Mucosa of rectum (tissue), 2 donors: ENCODE results near the gene MYF5.

ENCODE experiments used
- H3K27ac ChIP-seq, 2 donors: one replicate each; pipeline ENCODE4 v1.7.0; 2013; ENCODE audit warnings: inconsistent platforms in 2 of 2, low read depth in 2 of 2, low read length in 2 of 2
- H3K27me3 ChIP-seq, 2 donors: one replicate each; pipeline ENCODE4 v1.7.0; 2013; ENCODE audit warnings: low read length in 2 of 2; ENCODE audit not compliant: control insufficient read depth in 2 of 2, insufficient read depth in 2 of 2
- H3K36me3 ChIP-seq, 2 donors: one replicate each; pipeline ENCODE4 v1.7.0; 2013; ENCODE audit warnings: low read length in 2 of 2; ENCODE audit not compliant: control insufficient read depth in 2 of 2, insufficient read depth in 2 of 2
- H3K4me1 ChIP-seq, 2 donors: one replicate each; pipeline ENCODE4 v1.7.0; 2013; ENCODE audit warnings: low read length in 2 of 2, mild to moderate bottlenecking in 1 of 2; ENCODE audit not compliant: control insufficient read depth in 2 of 2, insufficient read depth in 2 of 2
- H3K4me3 ChIP-seq, 2 donors: one replicate each; pipeline ENCODE4 v1.7.0; 2013; ENCODE audit warnings: low read length in 2 of 2
- H3K9ac ChIP-seq, 2 donors: one replicate each; pipeline ENCODE4 v1.7.0; 2013; ENCODE audit warnings: low read length in 2 of 2, low read depth in 1 of 2, mild to moderate bottlenecking in 1 of 2
- H3K9me3 ChIP-seq, 2 donors: one replicate each; pipeline ENCODE4 v1.7.0; 2013; ENCODE audit warnings: low read length in 2 of 2; ENCODE audit not compliant: control insufficient read depth in 2 of 2
- donor health status: healthy.
- donor health status: Normal muscosa, but diverticular disease.

MYF5 gene

DNA sequence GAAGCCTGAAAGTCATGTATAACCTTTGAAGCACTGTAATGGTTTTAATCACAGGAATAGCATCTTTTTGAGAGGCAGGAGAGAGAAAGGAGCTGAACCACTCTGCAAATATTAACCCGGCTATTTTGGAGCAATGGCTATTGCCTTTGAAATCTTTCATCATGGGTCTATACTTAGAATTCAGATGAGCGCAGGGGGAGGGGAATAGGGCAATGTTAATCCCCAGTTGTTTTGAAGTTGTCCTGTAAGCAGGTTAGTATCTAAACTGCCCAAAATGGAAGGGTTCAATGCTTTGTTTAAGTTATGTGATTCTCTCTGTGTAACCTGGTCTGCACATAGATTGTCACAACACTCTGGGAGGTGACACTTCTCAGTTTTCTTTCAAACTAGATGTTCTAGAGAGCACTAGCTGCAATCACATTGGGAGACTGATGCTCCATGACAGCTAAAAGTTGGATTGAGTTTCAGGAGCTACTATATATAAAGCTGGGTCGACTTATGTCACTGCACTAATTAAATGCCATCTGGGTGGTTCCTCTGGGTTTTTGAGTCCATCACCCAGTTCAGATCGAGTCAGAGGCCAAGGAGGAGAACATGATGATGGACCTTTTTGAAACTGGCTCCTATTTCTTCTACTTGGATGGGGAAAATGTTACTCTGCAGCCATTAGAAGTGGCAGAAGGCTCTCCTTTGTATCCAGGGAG, 9.4 kb upstream of the MYF5 start, which contains the start of gene MYF6:
Gene MYF6, plus strand, starts transcription at position 509 of the 704 bp plus-strand sequence. Its CDS starts 86 bp downstream, at position 595.
- no peak within 1 kb of the TSS for H3K4me3 ChIP-seq

DNA sequence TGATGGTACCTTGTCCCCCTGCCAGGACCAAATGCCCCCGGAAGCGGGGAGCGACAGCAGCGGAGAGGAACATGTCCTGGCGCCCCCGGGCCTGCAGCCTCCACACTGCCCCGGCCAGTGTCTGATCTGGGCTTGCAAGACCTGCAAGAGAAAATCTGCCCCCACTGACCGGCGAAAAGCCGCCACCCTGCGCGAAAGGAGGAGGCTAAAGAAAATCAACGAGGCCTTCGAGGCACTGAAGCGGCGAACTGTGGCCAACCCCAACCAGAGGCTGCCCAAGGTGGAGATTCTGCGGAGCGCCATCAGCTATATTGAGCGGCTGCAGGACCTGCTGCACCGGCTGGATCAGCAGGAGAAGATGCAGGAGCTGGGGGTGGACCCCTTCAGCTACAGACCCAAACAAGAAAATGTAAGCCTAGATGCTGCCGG, 8.9 kb upstream of the MYF5 start:
- H3K4me1 ChIP-seq, result no peaks in the 10 kb centered on the region
- H3K27me3 ChIP-seq, result peaks cover 0 to 5% of the 10 kb centered on the region in 2 donors
- no peaks in the 10 kb centered on the region for H3K36me3 ChIP-seq
- H3K9ac ChIP-seq, result no peak overlapping the region
- H3K9me3 ChIP-seq, result no peaks in the 10 kb centered on the region
- H3K4me3 ChIP-seq, result no peak overlapping the region
- H3K27ac ChIP-seq, result no peak overlapping the region

More for the DNA sequence above, 9.4 kb upstream of the MYF5 start, which contains the start of gene MYF6:
- Histone ChIP-seq H3K27me3 (peaks cover 0 to 5% of the 10 kb centered on the region in 2 donors), H3K9me3 (no peaks in the 10 kb centered on the region), H3K27ac (no peak within 1 kb of the TSS), H3K4me1 (no peaks in the 10 kb centered on the region), H3K9ac (no peak within 1 kb of the TSS), H3K36me3 (no peaks in the 10 kb centered on the region)

DNA sequence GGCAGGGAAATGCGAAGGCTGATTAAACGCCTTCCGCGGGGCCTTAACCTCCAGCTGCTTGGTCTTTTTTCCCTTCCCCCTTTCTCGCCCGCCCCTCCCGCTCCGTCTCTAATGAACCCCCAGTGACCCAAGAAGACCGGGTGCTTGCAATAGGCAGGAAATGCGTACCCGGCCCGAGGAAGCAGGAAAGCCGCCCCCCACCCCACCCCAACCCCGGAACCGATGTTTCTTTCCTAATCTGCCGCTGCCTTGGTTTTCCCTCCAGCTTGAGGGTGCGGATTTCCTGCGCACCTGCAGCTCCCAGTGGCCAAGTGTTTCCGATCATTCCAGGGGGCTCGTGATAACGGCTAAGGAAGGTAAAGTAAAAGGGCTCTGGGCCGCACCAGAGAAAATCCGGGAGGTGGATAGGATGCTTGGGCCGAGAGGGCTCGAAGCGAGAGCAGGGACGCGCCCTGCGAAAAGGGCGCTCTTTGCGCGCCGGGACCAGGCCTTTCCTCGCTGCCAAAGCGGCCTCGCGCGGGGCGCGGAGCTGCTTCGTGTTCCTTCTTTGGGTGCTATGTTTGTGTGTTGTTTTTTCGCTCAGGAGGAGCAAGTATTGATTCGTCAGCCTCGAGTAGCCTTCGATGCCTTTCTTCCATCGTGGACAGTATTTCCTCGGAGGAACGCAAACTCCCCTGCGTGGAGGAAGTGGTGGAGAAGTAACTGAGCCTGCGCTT, 8.3 kb upstream of the MYF5 start:
- Histone ChIP-seq H3K4me1 (no peaks in the 10 kb centered on the region), H3K27ac (no peak overlapping the region), H3K9ac (no peak overlapping the region), H3K4me3 (no peak overlapping the region), H3K9me3 (no peaks in the 10 kb centered on the region), H3K27me3 (peaks cover 0 to 5% of the 10 kb centered on the region in 2 donors), H3K36me3 (no peaks in the 10 kb centered on the region)

DNA sequence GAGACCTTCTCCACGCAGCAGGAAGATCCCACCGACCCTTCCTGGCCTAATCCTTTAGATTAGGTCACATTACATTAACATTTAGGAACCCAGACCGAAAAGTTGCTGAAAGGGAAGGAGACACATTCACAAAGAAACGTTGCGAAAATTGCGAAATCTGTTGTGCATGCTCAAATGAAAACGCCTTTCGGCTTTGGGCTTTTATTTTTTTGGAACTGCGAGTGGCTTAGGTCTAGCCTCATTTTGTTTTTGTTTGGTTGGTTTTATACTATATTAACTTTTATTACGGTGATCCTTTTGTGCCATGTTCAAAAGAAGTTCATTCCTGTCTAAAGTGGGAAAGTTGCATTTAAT, 7.8 kb upstream of the MYF5 start:
- Histone ChIP-seq H3K27me3 (peaks cover 0 to 5% of the 10 kb centered on the region in 2 donors), H3K4me1 (no peaks in the 10 kb centered on the region), H3K36me3 (no peaks in the 10 kb centered on the region), H3K9me3 (no peaks in the 10 kb centered on the region), H3K4me3 (no peak overlapping the region), H3K9ac (no peak overlapping the region), H3K27ac (no peak overlapping the region)

DNA sequence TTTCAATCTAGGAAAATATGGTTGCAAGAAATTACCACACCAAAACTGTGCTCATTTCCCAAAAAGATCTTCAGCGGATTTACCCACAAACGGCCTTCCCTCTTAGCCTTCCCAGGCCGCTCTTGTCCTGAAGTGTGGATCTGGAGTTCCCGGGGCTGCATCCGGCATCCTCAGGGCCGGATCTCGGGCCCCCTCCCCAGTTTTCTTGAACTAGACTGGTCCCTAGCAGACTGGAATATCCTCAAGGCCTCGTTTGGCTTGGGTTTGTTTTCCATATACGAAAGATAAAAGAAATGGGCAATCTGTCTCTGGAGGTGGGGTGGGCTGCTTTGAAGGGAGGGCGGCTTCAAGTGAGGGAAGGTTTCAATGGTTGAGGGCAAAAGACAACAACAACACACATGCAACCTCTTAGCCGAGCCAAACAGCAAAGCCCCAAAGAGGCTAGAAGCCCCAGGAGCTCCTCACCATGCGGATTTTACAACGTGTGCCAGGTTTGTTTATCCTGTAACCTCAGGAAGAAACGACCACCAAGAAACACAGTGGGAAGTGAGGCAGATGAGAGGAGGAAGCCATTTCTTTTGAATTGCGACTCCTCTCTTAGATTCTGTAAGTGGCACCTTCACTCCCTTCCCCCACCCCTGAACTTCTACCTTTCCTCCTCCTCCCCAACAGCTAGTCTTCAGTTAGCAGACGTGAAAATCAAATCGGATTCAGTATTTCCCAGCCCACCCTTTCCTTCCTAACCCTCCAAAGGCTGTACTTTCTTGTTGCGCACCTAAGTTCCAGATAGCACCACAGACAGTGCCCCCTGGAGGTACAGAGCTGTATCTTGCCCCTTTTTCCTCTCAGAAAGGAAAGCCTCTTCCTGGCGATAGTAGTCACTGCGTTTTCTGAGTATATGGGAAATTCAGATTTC, 6.6 kb upstream of the MYF5 start:
- Histone ChIP-seq H3K27me3 (peaks cover 0 to 8% of the 10 kb centered on the region in 2 donors), H3K9ac (no peak overlapping the region), H3K27ac (no peak overlapping the region), H3K9me3 (no peaks in the 10 kb centered on the region), H3K4me3 (no peak overlapping the region), H3K36me3 (no peaks in the 10 kb centered on the region), H3K4me1 (no peaks in the 10 kb centered on the region)

DNA sequence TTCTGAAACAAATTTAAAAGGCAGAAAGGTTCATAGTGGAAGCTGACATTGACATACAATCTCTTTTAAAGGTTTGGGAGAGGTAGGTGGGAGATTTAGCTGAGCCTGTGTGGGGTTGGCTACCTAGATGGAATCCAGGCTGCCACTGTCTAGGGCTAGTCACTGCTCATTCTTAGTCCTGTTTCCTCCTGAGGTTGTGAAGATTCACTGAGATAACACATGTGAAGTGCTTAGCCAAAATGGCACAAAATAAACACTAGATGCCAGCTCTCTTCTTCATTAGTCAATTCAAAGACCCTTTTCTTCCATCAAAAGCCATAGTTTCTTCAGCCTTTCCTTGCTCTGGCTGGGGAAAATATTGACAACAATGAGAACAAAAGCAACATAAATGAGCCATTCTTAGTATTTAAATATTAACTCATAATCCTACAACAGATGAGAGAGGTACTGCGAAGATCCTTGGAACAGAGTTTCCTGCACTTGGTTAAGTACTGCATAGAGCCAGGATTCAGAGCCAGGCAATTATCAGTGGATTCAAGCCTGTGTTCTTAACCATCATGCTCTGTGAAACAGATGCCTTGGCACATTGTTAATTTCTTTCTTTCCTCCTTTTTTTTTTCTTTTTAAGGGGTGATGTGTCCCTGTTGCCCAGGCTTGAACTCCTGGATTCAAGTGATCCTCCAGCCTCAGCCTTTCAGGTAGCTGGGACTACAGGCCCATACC, 5.8 kb upstream of the MYF5 start:
- H3K4me3 ChIP-seq, result no peak overlapping the region
- H3K9ac ChIP-seq, result no peak overlapping the region
- H3K9me3 ChIP-seq, result no peaks in the 10 kb centered on the region
- H3K36me3 ChIP-seq, result no peaks in the 10 kb centered on the region
- peaks cover 0 to 12% of the 10 kb centered on the region in 2 donors for H3K27me3 ChIP-seq
- no peaks in the 10 kb centered on the region for H3K4me1 ChIP-seq
- H3K27ac ChIP-seq, result no peak overlapping the region

DNA sequence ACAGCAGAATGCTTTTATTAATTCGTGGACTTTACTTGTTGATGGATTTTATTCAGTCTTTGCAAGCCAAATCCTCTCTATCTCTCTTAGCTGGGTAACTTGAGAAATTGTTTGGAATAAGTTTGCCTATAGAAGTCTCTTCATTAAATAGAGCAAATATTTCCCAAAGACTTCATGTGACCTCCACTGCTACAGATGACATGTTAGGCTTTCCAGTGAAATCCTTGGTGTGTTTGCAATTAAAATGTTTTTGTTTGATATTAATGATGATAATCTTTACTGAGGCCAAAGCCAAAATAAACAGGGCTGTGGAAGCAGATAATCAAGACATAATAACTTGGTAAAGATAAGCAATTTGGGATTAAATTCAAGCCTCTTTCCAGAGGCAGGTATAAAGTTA, 4.8 kb upstream of the MYF5 start:
- Histone ChIP-seq H3K36me3 (no peaks in the 10 kb centered on the region), H3K9me3 (no peaks in the 10 kb centered on the region), H3K27me3 (peaks cover 0 to 14% of the 10 kb centered on the region in 2 donors), H3K27ac (no peak overlapping the region), H3K4me1 (no peaks in the 10 kb centered on the region), H3K4me3 (no peak overlapping the region), H3K9ac (no peak overlapping the region)

DNA sequence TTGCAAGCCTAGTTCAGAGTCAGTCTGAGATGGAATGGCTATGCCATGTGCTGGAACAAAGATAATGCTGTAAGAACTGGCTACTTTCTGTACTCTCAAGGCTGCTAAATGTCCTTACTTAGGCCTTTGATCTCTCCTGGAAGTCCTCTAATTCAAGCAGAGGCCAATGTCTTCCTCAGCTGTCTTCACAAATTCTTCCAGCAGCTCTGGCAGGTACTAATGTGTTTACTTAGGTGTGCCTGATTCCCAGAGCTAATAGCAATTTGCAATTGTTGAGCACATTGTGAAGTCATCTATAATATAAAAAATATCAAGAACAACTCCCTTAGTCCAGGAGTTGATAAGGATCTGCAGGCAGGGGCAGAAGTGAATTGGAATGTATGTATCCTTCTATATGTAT, 3.8 kb upstream of the MYF5 start:
- H3K9ac ChIP-seq, result no peak overlapping the region

GRCh38 chr12:80713419-80713818, 3.3 kb upstream of the MYF5 start:
- H3K9ac ChIP-seq, result no peak overlapping the region
- no peak overlapping the region for H3K27ac ChIP-seq
- H3K36me3 ChIP-seq, result no peaks in the 10 kb centered on the region
- no peaks in the 10 kb centered on the region for H3K9me3 ChIP-seq
- no peaks in the 10 kb centered on the region for H3K4me1 ChIP-seq
- no peak overlapping the region for H3K4me3 ChIP-seq
- H3K27me3 ChIP-seq, result peaks cover 0 to 14% of the 10 kb centered on the region in 2 donors

More for the DNA sequence above, 3.8 kb upstream of the MYF5 start:
- Histone ChIP-seq H3K4me1 (no peaks in the 10 kb centered on the region), H3K27me3 (peaks cover 0 to 14% of the 10 kb centered on the region in 2 donors), H3K4me3 (no peak overlapping the region), H3K27ac (no peak overlapping the region), H3K36me3 (no peaks in the 10 kb centered on the region), H3K9me3 (no peaks in the 10 kb centered on the region)
